OCI-LY3 (cell line): ENCODE measurements around the gene SNTB2.

Experiments used
- H2AFZ ChIP-seq: fragments of 200-600, 300-600 bp; shearing (Covaris generic); 2 replicates; pipeline ENCODE4 v1.6.0; 2014; ENCODE audit warnings: antibody characterized with exemption, low read depth, low read length
- H3K27ac ChIP-seq: fragments of 200-600, 300-600 bp; sonication (generic); 2 replicates; pipeline ENCODE4 v1.5.1; 2014; ENCODE audit warnings: mild to moderate bottlenecking, low read length, moderate library complexity, mixed read lengths
- H3K27me3 ChIP-seq: fragments of 200-600, 300-600 bp; sonication (generic); 2 replicates; pipeline ENCODE4 v1.6.1; 2014; ENCODE audit warnings: low read depth, low read length, mixed read lengths
- H3K36me3 ChIP-seq: fragments of 200-600, 300-600 bp; sonication (generic); replicated peaks from 2 replicates; pipeline ENCODE3; 2014; ENCODE audit warnings: low read depth, low read length, mixed read lengths
- H3K4me1 ChIP-seq: fragments of 300-600, 200-600 bp; sonication (generic); 2 replicates; pipeline ENCODE4 v1.6.1; 2014; ENCODE audit warnings: low read length, mixed read lengths
- H3K4me2 ChIP-seq: fragments of 200-600, 300-600 bp; sonication (generic); 2 replicates; pipeline ENCODE4 v1.6.1; 2014; ENCODE audit warnings: low read length, mixed read lengths
- H3K4me3 ChIP-seq: fragments of 300-600, 200-600 bp; sonication (generic); 2 replicates; pipeline ENCODE4 v1.5.1; 2014; ENCODE audit warnings: antibody characterized with exemption, mild to moderate bottlenecking, low read length, moderate library complexity
- H3K79me2 ChIP-seq: fragments of 300-600, 200-600 bp; shearing (Covaris generic); 2 replicates; pipeline ENCODE4 v1.6.1; 2014; ENCODE audit warnings: mild to moderate bottlenecking, low read length, mixed read lengths
- H3K9ac ChIP-seq: fragments of 300-600, 200-600 bp; shearing (Covaris generic); 2 replicates; pipeline ENCODE4 v1.6.0; 2014; ENCODE audit warnings: mild to moderate bottlenecking, low read length, moderate library complexity
- H3K9me3 ChIP-seq: fragments of 200-600, 300-600 bp; shearing (Covaris generic); 2 replicates; pipeline ENCODE4 v1.6.1; 2014; ENCODE audit warnings: low read length, mixed read lengths; ENCODE audit not compliant: insufficient read depth
- H4K20me1 ChIP-seq: fragments of 200-600, 300-600 bp; sonication (generic); 2 replicates; pipeline ENCODE4 v1.6.1; 2016; ENCODE audit warnings: low read length, mixed read lengths; ENCODE audit not compliant: insufficient read depth
- EZH2phosphoT487 ChIP-seq: fragments of 200-600 bp; shearing (Covaris generic); IDR thresholded peaks from 2 replicates; pipeline ENCODE4 v1.6.1; 2018; ENCODE audit warnings: antibody characterized with exemption, mixed run types, low read depth
- TF ChIP-seq, protein P1 (sequence below): fragments of 200-600, 300-600 bp; sonication (generic); IDR thresholded peaks from 2 replicates; pipeline ENCODE4 v1.5.1; 2014; ENCODE audit warnings: antibody characterized with exemption, low read length, low read depth

Gene SNTB2

DNA sequence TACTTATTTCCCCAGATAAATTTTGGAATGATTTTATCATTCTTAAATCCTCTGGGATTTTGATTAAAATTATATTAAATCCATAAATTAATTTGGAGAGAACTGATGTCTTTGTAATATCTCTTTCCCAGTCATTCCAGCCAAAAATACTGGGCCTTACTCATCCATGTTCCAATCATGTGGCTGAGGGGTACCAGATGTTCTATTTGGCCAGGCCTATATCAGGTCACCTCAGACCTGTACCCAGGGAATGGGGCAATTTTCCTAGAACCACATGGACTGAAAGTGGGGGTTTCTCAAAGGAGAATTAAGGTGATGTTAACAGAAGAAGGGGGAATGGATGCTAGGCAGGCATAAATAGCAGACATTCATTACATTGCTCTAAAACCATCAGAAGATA, 7.5 kb downstream of the SNTB2 start:
- Histone ChIP-seq H4K20me1 (peaks cover 23% of the 10 kb centered on the region; the same call in 1 of the 2 replicates), H3K9ac (no peak overlapping the region), H3K27me3 (no peaks in the 10 kb centered on the region), H3K9me3 (no peaks in the 10 kb centered on the region), H3K36me3 (peaks cover 6% of the 10 kb centered on the region), H3K4me1 (no peaks in the 10 kb centered on the region), H3K4me2 (no peak overlapping the region), H2AFZ (no peak overlapping the region), H3K79me2 (peaks cover 34% of the 10 kb centered on the region), H3K27ac (no peak overlapping the region), H3K4me3 (no peak overlapping the region)
- TF ChIP-seq, protein P1, sequence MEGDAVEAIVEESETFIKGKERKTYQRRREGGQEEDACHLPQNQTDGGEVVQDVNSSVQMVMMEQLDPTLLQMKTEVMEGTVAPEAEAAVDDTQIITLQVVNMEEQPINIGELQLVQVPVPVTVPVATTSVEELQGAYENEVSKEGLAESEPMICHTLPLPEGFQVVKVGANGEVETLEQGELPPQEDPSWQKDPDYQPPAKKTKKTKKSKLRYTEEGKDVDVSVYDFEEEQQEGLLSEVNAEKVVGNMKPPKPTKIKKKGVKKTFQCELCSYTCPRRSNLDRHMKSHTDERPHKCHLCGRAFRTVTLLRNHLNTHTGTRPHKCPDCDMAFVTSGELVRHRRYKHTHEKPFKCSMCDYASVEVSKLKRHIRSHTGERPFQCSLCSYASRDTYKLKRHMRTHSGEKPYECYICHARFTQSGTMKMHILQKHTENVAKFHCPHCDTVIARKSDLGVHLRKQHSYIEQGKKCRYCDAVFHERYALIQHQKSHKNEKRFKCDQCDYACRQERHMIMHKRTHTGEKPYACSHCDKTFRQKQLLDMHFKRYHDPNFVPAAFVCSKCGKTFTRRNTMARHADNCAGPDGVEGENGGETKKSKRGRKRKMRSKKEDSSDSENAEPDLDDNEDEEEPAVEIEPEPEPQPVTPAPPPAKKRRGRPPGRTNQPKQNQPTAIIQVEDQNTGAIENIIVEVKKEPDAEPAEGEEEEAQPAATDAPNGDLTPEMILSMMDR = no peak
- TF ChIP-seq EZH2phosphoT487 = no peak

DNA sequence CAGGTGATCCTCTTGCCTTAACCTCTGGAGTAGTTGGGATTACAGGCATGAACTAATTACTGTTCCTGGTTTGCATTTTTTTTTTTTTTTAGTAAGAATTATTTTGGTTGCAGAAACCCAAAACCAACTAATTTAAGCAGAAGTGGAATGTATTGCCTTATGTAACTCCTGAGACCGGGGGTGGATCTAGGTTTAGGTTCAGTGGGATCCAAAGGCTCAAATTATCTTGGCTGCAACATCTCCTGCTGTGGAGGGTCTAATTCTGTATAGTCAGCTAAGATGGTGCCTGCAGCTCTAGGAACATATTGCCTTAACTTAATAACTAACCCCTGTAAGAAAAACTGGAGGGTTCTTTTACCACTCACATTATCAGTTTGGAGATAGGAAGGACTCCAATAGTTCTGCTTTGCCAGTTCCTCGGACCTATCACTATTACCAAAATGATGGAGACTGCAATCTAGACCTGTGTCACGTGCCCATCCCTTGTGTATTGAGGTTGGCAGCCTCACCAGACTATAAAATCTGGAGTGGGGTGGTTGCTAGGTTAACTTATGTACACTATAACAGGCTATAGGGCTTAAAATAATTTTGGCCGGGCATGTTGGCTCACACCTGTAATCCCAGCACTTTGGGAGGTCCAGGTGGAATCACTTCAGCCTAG, 8.5 kb downstream of the SNTB2 start:
- H3K4me1 ChIP-seq = no peaks in the 10 kb centered on the region
- H3K27ac ChIP-seq = no peak overlapping the region
- H3K4me3 ChIP-seq = no peak overlapping the region
- no peaks in the 10 kb centered on the region for H3K27me3 ChIP-seq
- TF ChIP-seq, protein P1 = no peak
- no peak for TF ChIP-seq EZH2phosphoT487
- H3K9me3 ChIP-seq = no peaks in the 10 kb centered on the region
- H4K20me1 ChIP-seq = peaks cover 13% of the 10 kb centered on the region; the same call in 1 of the 2 replicates
- H3K4me2 ChIP-seq = no peak overlapping the region
- H3K36me3 ChIP-seq = peaks cover 2% of the 10 kb centered on the region
- H2AFZ ChIP-seq = no peak overlapping the region
- peaks cover 26% of the 10 kb centered on the region for H3K79me2 ChIP-seq
- no peak overlapping the region for H3K9ac ChIP-seq

DNA sequence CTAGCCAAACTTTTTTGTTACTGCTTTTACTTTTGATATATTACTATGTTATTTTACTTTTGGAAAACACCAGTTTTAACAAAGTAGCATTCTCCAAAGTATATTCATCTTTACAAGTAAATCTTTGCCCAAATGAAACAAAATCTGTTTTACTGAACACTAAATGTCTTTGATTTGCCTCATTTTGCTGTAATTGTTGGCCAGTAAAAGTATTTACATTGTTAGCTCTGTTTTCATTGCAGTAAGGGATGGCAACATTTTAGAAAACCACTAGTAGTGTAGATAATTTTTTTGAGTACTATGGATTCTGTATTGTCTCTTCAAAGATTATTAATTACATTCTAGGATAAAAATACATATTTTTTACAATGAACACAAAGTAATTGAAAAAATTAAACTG, 10.6 kb downstream of the SNTB2 start:
- H3K79me2 ChIP-seq = peaks cover 18% of the 10 kb centered on the region
- no peak overlapping the region for H3K27ac ChIP-seq
- peaks cover 9% of the 10 kb centered on the region; the same call in 1 of the 2 replicates for H4K20me1 ChIP-seq

DNA sequence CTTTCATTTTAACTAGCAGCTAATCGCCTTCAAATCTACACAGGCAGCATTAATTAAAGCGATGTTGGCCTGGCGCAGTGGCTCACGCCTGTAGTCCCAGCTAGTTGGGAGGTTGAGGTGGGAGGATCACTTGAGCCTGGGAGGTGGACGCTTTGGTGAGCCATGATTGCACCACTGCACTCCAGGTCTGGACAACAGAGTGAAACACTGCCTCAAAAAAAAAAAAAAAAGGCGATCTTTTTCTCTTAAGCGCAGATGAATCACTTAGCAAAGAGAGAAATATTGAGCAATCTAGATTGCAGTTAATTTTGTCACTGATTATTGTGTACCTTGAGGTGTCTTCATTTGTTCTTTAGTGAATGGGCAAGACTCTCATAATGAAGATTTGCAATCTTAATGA, 12.4 kb downstream of the SNTB2 start:
- TF ChIP-seq, protein P1 = no peak
- TF ChIP-seq EZH2phosphoT487 = no peak
- no peak overlapping the region for H2AFZ ChIP-seq
- H3K9me3 ChIP-seq = no peaks in the 10 kb centered on the region
- H3K27me3 ChIP-seq = no peaks in the 10 kb centered on the region
- no peak overlapping the region for H3K27ac ChIP-seq
- no peaks in the 10 kb centered on the region for H3K36me3 ChIP-seq
- H3K4me1 ChIP-seq = peaks cover 11% of the 10 kb centered on the region
- peaks cover 5% of the 10 kb centered on the region; the same call in 1 of the 2 replicates for H4K20me1 ChIP-seq
- H3K79me2 ChIP-seq = peaks cover 18% of the 10 kb centered on the region
- H3K4me3 ChIP-seq = no peak overlapping the region
- H3K4me2 ChIP-seq = no peak overlapping the region
- H3K9ac ChIP-seq = no peak overlapping the region

More for the DNA sequence above, 10.6 kb downstream of the SNTB2 start:
- Histone ChIP-seq H2AFZ (no peak overlapping the region), H3K9me3 (no peaks in the 10 kb centered on the region), H3K4me3 (no peak overlapping the region), H3K36me3 (no peaks in the 10 kb centered on the region), H3K27me3 (no peaks in the 10 kb centered on the region), H3K9ac (no peak overlapping the region), H3K4me2 (no peak overlapping the region), H3K4me1 (no peaks in the 10 kb centered on the region)
- TF ChIP-seq EZH2phosphoT487 = no peak
- TF ChIP-seq, protein P1 = no peak
